Liver (tissue), 9 donors: ENCODE results near the gene RNF152. TPM values are rescaled to one million over a fixed set of nuclear protein-coding genes. Genes with fewer than 3 reads are reported as not detected.

Experiments
- DNase-seq: peaks from one replicate; pipeline ENCODE4 v3.0.0-alpha.2; 2017; ENCODE audit warnings: low spot score
- H3K27ac ChIP-seq, 2 donors: one replicate each; pipeline ENCODE4 v1.7.0; 2013; ENCODE audit warnings: inconsistent platforms in 2 of 2, low read length in 2 of 2, control low read depth in 1 of 2, low read depth in 1 of 2, mild to moderate bottlenecking in 1 of 2
- H3K27me3 ChIP-seq, 4 donors: one replicate each; pipeline versions ENCODE4 v1.6.1 to v1.7.0; 2013; ENCODE audit warnings: low read length in 3 of 4, inconsistent platforms in 1 of 4, mild to moderate bottlenecking in 1 of 4, moderate library complexity in 1 of 4; ENCODE audit not compliant: control insufficient read depth in 4 of 4, insufficient read depth in 4 of 4
- H3K36me3 ChIP-seq, 4 donors: one replicate each; pipeline versions ENCODE4 v1.6.1 to v1.7.0; 2013; ENCODE audit warnings: low read length in 3 of 4, mild to moderate bottlenecking in 3 of 4, low read depth in 1 of 4, moderate library complexity in 1 of 4; ENCODE audit not compliant: control insufficient read depth in 4 of 4, insufficient read depth in 3 of 4
- H3K4me1 ChIP-seq, 4 donors: one replicate each; pipeline versions ENCODE4 v1.6.1 to v1.7.0; 2013; ENCODE audit warnings: low read length in 3 of 4, mild to moderate bottlenecking in 3 of 4, moderate library complexity in 1 of 4; ENCODE audit not compliant: control insufficient read depth in 4 of 4, insufficient read depth in 4 of 4
- H3K4me3 ChIP-seq, 3 donors: one replicate each; pipeline versions ENCODE4 v1.6.1 to v1.7.0; 2013; ENCODE audit warnings: low read length in 3 of 3, control low read depth in 1 of 3, low read depth in 1 of 3, mild to moderate bottlenecking in 1 of 3
- H3K9ac ChIP-seq, 2 donors: one replicate each; pipeline ENCODE4 v1.7.0; 2013; ENCODE audit warnings: low read length in 2 of 2, mild to moderate bottlenecking in 2 of 2, moderate library complexity in 2 of 2, control low read depth in 1 of 2, low read depth in 1 of 2
- H3K9me3 ChIP-seq, 4 donors: one replicate each; pipeline versions ENCODE4 v1.6.1 to v1.7.0; 2013; ENCODE audit warnings: low read length in 3 of 4; ENCODE audit not compliant: control insufficient read depth in 4 of 4
- EGR1 ChIP-seq, 2 donors: IDR thresholded peaks; 2 replicates each; pipeline ENCODE4 v1.6.1; 2016 to 2018; ENCODE audit warnings: antibody characterized with exemption in 2 of 2, low read depth in 2 of 2
- FOXA1 ChIP-seq: IDR thresholded peaks from 2 replicates; pipeline ENCODE4 v1.6.1; 2016; ENCODE audit warnings: antibody characterized with exemption
- FOXA2 ChIP-seq: IDR thresholded peaks from 2 replicates; pipeline ENCODE4 v1.6.1; 2016; ENCODE audit warnings: antibody characterized with exemption
- GABPA ChIP-seq, 2 donors: IDR thresholded peaks in 1 of 2; conservative IDR thresholded peaks in 1 of 2; 2 replicates each; pipeline ENCODE4 v1.6.1; 2016; ENCODE audit warnings: antibody characterized with exemption in 2 of 2, mild to moderate bottlenecking in 1 of 2, moderate library complexity in 1 of 2
- HNF4A ChIP-seq, 2 donors: conservative IDR thresholded peaks; 2 replicates each; pipeline ENCODE4 v1.6.1; 2016; ENCODE audit warnings: antibody characterized with exemption in 2 of 2, mild to moderate bottlenecking in 2 of 2
- HNF4G ChIP-seq: IDR thresholded peaks from 2 replicates; pipeline ENCODE4 v1.6.1; 2016; ENCODE audit warnings: antibody characterized with exemption
- JUND ChIP-seq, 2 donors: IDR thresholded peaks; 2 replicates each; pipeline ENCODE4 v1.6.1; 2016; ENCODE audit warnings: antibody characterized with exemption in 2 of 2
- MAX ChIP-seq: IDR thresholded peaks from 2 replicates; pipeline ENCODE4 v1.6.1; 2016; ENCODE audit warnings: antibody characterized with exemption
- NR2F2 ChIP-seq: IDR thresholded peaks from 2 replicates; pipeline ENCODE4 v1.6.1; 2016; ENCODE audit warnings: antibody characterized with exemption
- RAD21 ChIP-seq, 2 donors: IDR thresholded peaks; 2 replicates each; pipeline ENCODE4 v1.6.1; 2016; ENCODE audit warnings: antibody characterized with exemption in 2 of 2, mild to moderate bottlenecking in 2 of 2
- RXRA ChIP-seq, 2 donors: IDR thresholded peaks; 2 replicates each; pipeline ENCODE4 v1.6.1; 2017 to 2018; ENCODE audit warnings: antibody characterized with exemption in 2 of 2, mild to moderate bottlenecking in 1 of 2
- SP1 ChIP-seq: IDR thresholded peaks from 2 replicates; pipeline ENCODE4 v1.6.1; 2018; ENCODE audit warnings: antibody characterized with exemption, mild to moderate bottlenecking
- TAF1 ChIP-seq: conservative IDR thresholded peaks from 2 replicates; pipeline ENCODE4 v1.6.1; 2016; ENCODE audit warnings: antibody characterized with exemption, mild to moderate bottlenecking
- YY1 ChIP-seq: IDR thresholded peaks from 2 replicates; pipeline ENCODE4 v1.6.1; 2016; ENCODE audit warnings: antibody characterized with exemption, mild to moderate bottlenecking
- WGBS: extraction: QIAGEN DNeasy Blood & Tissue Kit; methylation state at CpG from one replicate; pipeline ENCODE4 v1.1.7; 2013; 5-methylcytosine and 5-hydroxymethylcytosine counted together
- polyA plus RNA-seq, 2 donors: library from polyadenylated mRNA; stranded (reverse) in 1 of 2; unstranded in 1 of 2; fragments of 200-250 nt in 1 of 2; fragments of >200 nt in 1 of 2; fragmentation: Nextera tagmentation in 1 of 2; extraction: Ambion mirVana in 1 of 2; gene quantifications; one replicate each; pipeline versions ENCODE4 v1.2.1 to v1.2.3, GENCODE V29; 2013 to 2015
- total RNA-seq, 2 donors: library from RNA; depleted of rRNA; stranded (reverse); fragments of >200 nt; gene quantifications; one replicate each; pipeline ENCODE4 v1.2.3, GENCODE V29; 2014
- TF ChIP-seq, protein P1 (sequence below): fragments of 150-350 bp; IDR thresholded peaks from 2 replicates; pipeline ENCODE4 v1.5.1; 2017; ENCODE audit warnings: improper control_type of control experiment, low read depth, low read length; ENCODE audit not compliant: missing input control
- TF ChIP-seq, protein P2 (sequence below): IDR thresholded peaks from 2 replicates; pipeline ENCODE4 v1.6.1; 2016; ENCODE audit warnings: antibody characterized with exemption
- TF ChIP-seq, protein P3 (sequence below): IDR thresholded peaks from 2 replicates; pipeline ENCODE4 v1.6.1; 2016; ENCODE audit warnings: antibody characterized with exemption, mild to moderate bottlenecking
- TF ChIP-seq, protein P4 (sequence below): IDR thresholded peaks from 2 replicates; pipeline ENCODE4 v1.6.1; 2016; ENCODE audit warnings: antibody characterized with exemption
- donor health status: healthy.
- donor health status: healthy.
- donor health status: healthy.
- donor health status: healthy.
- donor health status: healthy.

The RNF152 gene
- total and polyA plus RNA-seq, 4 donors = 6.8 to 115 (median 10.6) TPM

DNA sequence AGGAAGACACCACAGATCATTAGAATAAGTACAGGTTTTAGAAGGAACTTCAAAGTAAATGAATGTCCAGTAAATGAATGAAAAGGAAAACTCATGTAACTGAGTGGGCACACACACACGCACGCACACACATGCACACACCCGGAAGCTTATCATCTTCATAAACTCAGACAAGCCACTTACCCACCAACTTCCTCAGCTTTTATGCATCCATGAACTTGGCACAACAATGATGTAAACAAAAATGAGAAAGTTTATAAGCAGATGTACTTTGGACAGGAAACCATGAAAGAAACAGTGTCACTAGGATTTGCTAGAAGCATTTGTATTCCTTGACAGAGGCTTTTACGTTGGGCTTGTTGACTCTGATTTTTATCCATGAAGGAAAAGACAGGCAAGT, 23.2 kb downstream of the RNF152 start:
- DNase-seq = no peak
- H3K36me3 ChIP-seq = peaks cover 0 to 7% (median under 1%) of the 10 kb centered on the region in 4 donors
- H3K9ac ChIP-seq = no peak overlapping the region
- WGBS = 71% methylated on average over 4 of the region's 4 CpGs
- no peak overlapping the region for H3K27ac ChIP-seq
- H3K27me3 ChIP-seq = no peaks in the 10 kb centered on the region
- TF ChIP-seq TAF1 (no peak), RAD21 (IDR thresholded peaks at IDR 0.05) (no peak), HNF4A (conservative IDR thresholded peaks at IDR 0.05) (no peak), GABPA (IDR thresholded peaks at IDR 0.05 in 1 of 2, conservative IDR thresholded peaks at IDR 0.05 in 1 of 2) (no peak), SP1 (no peak), MAX (no peak), HNF4G (no peak)
- TF ChIP-seq, protein P1, sequence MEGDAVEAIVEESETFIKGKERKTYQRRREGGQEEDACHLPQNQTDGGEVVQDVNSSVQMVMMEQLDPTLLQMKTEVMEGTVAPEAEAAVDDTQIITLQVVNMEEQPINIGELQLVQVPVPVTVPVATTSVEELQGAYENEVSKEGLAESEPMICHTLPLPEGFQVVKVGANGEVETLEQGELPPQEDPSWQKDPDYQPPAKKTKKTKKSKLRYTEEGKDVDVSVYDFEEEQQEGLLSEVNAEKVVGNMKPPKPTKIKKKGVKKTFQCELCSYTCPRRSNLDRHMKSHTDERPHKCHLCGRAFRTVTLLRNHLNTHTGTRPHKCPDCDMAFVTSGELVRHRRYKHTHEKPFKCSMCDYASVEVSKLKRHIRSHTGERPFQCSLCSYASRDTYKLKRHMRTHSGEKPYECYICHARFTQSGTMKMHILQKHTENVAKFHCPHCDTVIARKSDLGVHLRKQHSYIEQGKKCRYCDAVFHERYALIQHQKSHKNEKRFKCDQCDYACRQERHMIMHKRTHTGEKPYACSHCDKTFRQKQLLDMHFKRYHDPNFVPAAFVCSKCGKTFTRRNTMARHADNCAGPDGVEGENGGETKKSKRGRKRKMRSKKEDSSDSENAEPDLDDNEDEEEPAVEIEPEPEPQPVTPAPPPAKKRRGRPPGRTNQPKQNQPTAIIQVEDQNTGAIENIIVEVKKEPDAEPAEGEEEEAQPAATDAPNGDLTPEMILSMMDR = no peak
- TF ChIP-seq, protein P2, sequence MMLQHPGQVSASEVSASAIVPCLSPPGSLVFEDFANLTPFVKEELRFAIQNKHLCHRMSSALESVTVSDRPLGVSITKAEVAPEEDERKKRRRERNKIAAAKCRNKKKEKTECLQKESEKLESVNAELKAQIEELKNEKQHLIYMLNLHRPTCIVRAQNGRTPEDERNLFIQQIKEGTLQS = no peak
- H3K4me1 ChIP-seq = peaks cover 0 to 10% (median under 1%) of the 10 kb centered on the region in 4 donors
- H3K4me3 ChIP-seq = no peak overlapping the region
- H3K9me3 ChIP-seq = no peaks in the 10 kb centered on the region

- Histone ChIP-seq H3K4me3 (no peak overlapping the region), H3K4me1 (peaks cover 0 to 10% (median 2%) of the 10 kb centered on the region in 4 donors), H3K27ac (no peak overlapping the region), H3K9ac (no peak overlapping the region), H3K27me3 (no peaks in the 10 kb centered on the region), H3K9me3 (no peaks in the 10 kb centered on the region), H3K36me3 (peaks cover 0 to 2% (median 0%) of the 10 kb centered on the region in 4 donors)
- 54% methylated on average over 3 of the region's 3 CpGs for WGBS
- DNase-seq = no peak
- TF ChIP-seq GABPA (IDR thresholded peaks at IDR 0.05 in 1 of 2, conservative IDR thresholded peaks at IDR 0.05 in 1 of 2) (no peak), SP1 (peak; percentile 9), EGR1 (IDR thresholded peaks at IDR 0.05; ENCODE audit: low read depth in 2 of 2) (no peak), FOXA1 (no peak), RAD21 (IDR thresholded peaks at IDR 0.05) (peak in 1 of 2 donors; percentile 26), HNF4G (peak; percentile 44), YY1 (no peak), NR2F2 (no peak), MAX (no peak), HNF4A (conservative IDR thresholded peaks at IDR 0.05) (peak; percentile 66 to 77), FOXA2 (no peak), JUND (IDR thresholded peaks at IDR 0.05) (no peak), RXRA (IDR thresholded peaks at IDR 0.05) (peak in 1 of 2 donors; percentile 6), TAF1 (no peak)
- TF ChIP-seq, protein P2 = no peak
- TF ChIP-seq, protein P3, sequence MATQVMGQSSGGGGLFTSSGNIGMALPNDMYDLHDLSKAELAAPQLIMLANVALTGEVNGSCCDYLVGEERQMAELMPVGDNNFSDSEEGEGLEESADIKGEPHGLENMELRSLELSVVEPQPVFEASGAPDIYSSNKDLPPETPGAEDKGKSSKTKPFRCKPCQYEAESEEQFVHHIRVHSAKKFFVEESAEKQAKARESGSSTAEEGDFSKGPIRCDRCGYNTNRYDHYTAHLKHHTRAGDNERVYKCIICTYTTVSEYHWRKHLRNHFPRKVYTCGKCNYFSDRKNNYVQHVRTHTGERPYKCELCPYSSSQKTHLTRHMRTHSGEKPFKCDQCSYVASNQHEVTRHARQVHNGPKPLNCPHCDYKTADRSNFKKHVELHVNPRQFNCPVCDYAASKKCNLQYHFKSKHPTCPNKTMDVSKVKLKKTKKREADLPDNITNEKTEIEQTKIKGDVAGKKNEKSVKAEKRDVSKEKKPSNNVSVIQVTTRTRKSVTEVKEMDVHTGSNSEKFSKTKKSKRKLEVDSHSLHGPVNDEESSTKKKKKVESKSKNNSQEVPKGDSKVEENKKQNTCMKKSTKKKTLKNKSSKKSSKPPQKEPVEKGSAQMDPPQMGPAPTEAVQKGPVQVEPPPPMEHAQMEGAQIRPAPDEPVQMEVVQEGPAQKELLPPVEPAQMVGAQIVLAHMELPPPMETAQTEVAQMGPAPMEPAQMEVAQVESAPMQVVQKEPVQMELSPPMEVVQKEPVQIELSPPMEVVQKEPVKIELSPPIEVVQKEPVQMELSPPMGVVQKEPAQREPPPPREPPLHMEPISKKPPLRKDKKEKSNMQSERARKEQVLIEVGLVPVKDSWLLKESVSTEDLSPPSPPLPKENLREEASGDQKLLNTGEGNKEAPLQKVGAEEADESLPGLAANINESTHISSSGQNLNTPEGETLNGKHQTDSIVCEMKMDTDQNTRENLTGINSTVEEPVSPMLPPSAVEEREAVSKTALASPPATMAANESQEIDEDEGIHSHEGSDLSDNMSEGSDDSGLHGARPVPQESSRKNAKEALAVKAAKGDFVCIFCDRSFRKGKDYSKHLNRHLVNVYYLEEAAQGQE = no peak
- TF ChIP-seq, protein P1 = no peak
- TF ChIP-seq, protein P4, sequence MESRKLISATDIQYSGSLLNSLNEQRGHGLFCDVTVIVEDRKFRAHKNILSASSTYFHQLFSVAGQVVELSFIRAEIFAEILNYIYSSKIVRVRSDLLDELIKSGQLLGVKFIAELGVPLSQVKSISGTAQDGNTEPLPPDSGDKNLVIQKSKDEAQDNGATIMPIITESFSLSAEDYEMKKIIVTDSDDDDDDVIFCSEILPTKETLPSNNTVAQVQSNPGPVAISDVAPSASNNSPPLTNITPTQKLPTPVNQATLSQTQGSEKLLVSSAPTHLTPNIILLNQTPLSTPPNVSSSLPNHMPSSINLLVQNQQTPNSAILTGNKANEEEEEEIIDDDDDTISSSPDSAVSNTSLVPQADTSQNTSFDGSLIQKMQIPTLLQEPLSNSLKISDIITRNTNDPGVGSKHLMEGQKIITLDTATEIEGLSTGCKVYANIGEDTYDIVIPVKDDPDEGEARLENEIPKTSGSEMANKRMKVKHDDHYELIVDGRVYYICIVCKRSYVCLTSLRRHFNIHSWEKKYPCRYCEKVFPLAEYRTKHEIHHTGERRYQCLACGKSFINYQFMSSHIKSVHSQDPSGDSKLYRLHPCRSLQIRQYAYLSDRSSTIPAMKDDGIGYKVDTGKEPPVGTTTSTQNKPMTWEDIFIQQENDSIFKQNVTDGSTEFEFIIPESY = no peak
These were observed 27.2 kb downstream of the RNF152 start for GRCh38 chr18:61865466-61866175.
